Measurements from ENCODE around the gene DYNC1I2.

DYNC1I2 gene

DNA sequence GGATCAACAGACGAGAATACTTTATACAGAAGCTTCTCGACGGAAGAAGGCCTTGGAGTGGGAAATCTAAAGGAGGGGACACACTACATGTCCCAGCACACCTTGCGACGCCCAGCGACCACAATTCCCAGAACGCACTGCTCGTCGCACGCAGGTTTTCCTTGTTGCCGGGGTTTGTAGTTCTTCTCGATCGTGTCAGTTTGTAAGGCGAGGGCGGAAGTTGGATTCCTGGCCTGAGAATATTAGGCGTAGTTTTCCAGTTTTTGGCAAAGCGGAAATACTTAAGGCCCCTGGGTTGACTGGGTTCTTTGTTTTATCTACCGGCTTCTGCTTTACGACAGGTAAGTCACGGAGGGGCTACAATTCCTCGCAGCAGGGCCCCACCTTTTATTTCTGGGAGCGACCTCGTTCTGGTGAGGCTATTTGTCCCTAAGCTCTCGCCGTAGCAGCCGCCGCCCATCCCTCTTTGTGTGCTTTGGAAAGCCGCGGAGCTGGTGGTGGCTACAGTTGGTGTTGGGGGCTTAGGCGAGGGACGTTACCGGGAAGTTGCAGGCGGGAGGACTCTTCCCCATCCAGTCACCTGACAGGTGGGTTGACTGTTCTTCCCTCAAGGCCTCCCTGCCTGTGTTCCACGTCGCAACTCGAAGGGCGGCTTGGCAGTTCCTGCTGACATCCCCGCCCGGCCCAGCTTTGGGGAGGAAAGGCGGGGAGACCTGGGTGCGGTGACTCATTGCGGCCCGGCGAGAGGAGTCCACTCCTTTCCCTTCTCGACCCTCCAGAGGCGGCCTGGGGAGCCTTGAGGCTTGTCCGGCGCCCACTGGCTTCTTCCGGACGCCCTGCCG lies at the start of gene DYNC1I2:
Gene DYNC1I2, plus strand, starts transcription at position 183 of the 842 bp plus-strand sequence. CDS start 2,687 bp downstream, outside the sequence.
- TF ChIP-seq, protein P1, sequence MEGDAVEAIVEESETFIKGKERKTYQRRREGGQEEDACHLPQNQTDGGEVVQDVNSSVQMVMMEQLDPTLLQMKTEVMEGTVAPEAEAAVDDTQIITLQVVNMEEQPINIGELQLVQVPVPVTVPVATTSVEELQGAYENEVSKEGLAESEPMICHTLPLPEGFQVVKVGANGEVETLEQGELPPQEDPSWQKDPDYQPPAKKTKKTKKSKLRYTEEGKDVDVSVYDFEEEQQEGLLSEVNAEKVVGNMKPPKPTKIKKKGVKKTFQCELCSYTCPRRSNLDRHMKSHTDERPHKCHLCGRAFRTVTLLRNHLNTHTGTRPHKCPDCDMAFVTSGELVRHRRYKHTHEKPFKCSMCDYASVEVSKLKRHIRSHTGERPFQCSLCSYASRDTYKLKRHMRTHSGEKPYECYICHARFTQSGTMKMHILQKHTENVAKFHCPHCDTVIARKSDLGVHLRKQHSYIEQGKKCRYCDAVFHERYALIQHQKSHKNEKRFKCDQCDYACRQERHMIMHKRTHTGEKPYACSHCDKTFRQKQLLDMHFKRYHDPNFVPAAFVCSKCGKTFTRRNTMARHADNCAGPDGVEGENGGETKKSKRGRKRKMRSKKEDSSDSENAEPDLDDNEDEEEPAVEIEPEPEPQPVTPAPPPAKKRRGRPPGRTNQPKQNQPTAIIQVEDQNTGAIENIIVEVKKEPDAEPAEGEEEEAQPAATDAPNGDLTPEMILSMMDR (IDR thresholded peaks at IDR 0.05; ENCODE audit: low read depth, low read length), result no peak

DNA sequence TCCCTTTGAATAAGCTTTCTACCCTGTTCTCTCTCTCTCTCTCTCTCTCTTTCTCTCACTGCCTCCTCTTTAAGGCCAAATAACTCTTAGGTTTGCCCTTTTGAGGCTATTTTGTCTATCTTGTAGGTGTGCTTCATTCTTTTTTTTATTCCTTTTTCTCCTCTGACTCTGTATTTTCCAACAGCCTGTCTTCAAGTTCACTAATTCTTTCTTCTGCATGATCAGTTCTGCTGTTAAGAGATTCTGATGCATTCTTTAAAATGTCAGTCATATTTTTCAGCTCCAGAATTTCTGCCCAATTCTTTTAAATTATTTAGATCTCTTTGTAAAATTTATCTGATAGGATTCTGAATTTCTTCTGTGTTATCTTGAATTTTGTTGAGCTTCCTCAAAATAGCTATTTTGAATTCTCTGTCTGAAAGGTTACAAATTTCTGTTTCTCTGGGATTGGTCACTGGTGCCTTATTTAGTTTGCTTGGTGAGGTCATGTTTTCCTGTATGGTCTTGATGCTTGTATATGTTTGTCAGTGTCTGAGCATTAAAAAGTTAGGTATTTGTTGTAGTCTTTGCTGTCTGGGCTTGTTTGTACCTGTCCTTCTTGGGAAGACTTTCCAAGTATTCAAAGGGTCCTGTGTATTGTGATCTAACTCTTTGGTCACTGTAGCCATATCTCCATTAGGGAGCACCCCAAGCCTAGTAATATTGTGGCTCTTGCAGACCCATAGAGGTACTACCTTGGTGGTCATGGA lies 35.4 kb upstream of the DYNC1I2 start:
- no peak overlapping the region for H3K4me3 ChIP-seq (ENCODE audit: low read depth, low read length)
- TF ChIP-seq, protein P1 (IDR thresholded peaks at IDR 0.05; ENCODE audit: low read depth, low read length), result no peak

More for the DNA sequence above, at the start of gene DYNC1I2:
- peak within 1 kb of the TSS; percentile 82 for H3K4me3 ChIP-seq (ENCODE audit: low read depth, low read length)

DNA sequence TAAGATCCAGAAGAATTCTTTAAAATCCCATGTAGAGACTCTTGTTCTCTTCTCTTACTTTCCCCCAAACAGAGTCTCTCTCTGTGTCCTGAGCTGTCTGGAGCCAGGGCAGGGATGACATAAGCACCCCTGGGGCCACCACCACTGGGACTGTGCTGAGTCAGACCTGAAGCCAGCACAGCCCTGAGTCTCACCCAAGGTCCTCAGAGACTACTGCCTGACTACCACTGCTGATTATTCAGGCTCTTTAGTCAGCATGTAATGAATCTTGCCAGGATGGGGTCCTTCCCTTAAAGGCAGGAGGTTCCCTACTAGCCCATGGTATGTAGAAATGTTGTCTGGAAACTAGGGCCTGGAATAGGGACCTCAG lies 34.9 kb upstream of the DYNC1I2 start:
- H3K4me3 ChIP-seq (ENCODE audit: low read depth, low read length), result no peak overlapping the region
- TF ChIP-seq, protein P1 (IDR thresholded peaks at IDR 0.05; ENCODE audit: low read depth, low read length), result no peak

DNA sequence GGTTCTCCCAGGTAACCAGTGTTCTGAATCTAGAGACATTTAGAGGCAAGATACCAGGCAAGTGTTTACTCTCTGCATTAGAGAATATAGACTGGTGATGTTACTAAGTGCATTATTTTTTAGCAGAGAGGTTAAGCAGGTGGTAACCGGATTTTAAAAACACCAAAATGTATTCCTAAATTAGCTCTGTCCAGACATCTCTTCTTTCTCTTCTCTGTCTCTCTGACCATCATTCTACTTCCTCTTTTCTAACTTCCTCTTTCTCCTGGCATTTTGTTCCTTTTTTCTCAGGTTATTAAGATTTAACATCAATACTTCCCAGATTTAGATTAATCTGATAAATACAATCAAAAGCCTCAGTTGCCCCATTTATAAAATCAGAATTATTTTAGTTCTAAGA lies 31.7 kb upstream of the DYNC1I2 start:
- H3K4me3 ChIP-seq (ENCODE audit: low read depth, low read length), result no peak overlapping the region
- TF ChIP-seq, protein P1 (IDR thresholded peaks at IDR 0.05; ENCODE audit: low read depth, low read length), result no peak

DNA sequence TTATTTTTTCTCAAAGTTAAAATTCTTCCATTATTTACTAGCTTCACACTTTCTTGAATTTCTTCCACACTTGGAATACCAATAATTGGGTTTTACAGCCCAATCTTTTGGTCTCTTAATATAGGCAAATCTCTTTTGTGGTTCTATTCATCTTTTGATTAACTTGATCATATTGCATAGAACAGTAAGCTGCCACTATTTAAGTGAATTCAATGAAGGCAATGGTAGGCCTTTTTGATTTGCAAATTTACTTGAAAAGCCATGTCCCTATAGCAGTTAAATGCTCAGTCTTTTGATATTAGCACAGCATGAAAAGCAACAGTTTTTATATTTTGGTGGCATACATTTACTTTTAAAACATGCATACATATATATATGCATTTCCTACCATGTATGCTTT lies 20.2 kb upstream of the DYNC1I2 start:
- no peak overlapping the region for H3K4me3 ChIP-seq (ENCODE audit: low read depth, low read length)
- TF ChIP-seq, protein P1 (IDR thresholded peaks at IDR 0.05; ENCODE audit: low read depth, low read length), result no peak

DNA sequence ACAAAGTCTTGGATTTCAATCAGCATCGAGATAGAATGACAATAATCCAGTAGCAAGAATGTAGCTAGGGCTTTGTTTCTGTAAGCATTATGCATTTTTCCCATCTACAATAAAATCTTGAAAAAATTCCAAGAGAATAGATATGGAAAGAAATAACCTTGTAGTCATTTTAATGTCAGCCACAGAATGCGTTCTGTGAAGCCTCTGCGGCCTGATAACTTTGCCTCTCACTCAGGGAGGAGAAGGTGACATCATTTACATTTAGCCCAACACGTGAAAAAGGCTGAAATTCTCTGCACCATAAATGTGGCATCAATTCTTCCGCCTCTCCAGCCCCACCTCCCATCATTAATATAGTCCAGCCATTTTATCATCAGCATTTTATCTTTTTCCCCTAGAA lies 19.1 kb upstream of the DYNC1I2 start:
- TF ChIP-seq, protein P1 (IDR thresholded peaks at IDR 0.05; ENCODE audit: low read depth, low read length), result no peak

DNA sequence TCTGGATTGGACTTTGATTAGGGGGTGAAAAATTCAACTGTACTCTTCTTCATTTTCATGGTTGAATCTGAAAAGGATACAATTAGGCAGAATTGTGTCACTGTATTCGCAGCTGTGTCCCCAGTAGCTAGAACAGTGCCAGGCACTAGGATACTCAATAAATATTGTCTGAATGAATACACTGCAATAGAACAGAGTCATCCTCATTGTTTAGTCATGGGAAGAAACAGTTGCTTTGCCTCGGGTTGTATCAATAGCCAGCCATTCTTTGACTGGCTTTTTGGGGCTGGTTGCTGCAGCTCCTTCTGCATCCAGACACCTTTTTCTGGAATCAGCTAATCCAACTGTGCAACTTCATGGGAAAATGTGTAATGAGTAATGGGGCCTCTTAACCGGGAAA lies 18.1 kb upstream of the DYNC1I2 start:
- TF ChIP-seq, protein P1 (IDR thresholded peaks at IDR 0.05; ENCODE audit: low read depth, low read length), result no peak
- H3K4me3 ChIP-seq (ENCODE audit: low read depth, low read length), result no peak overlapping the region

More for the DNA sequence above, 19.1 kb upstream of the DYNC1I2 start:
- no peak overlapping the region for H3K4me3 ChIP-seq (ENCODE audit: low read depth, low read length)
